IMR-90 (cell line): ENCODE data around the gene TMEM60. TPM values are rescaled to one million over a fixed set of nuclear protein-coding genes. Genes with fewer than 3 reads are reported as not detected.
A peak's percentile ranks its signal among the peaks of the same experiment; 100 is the strongest.

Experiments used
- ATAC-seq: fragments of 200-7000 bp; cut with Tn5 transposase; 2 replicates; pipeline ENCODE4 v1.9.1; 2020; ENCODE audit warnings: low read depth, mild to moderate bottlenecking, moderate library complexity
- BruUV-seq: library from RNA; stranded (reverse); fragments of 400-500 nt; replicated peaks from 2 replicates; lab custom pipeline; 2021; lab: Mats Ljungman, UMichigan
- CTCF ChIA-PET: fragments of 300-600 bp; formaldehyde crosslinking; extraction: SDS; loops from one replicate; lab custom pipeline; 2021; ENCODE audit warnings: antibody characterized with exemption; lab: Yijun Ruan, JAX
- POLR2A ChIA-PET: fragments of 300-600 bp; sonication (Branson Sonifier 250); formaldehyde crosslinking; loops from one replicate; lab custom pipeline; 2022; ENCODE audit warnings: antibody characterized with exemption; ENCODE audit not compliant: unreplicated experiment; lab: Charles Lee
- DNase-seq: peaks from one replicate; pipeline ENCODE4 v3.0.0; 2013
- H2AFZ ChIP-seq: replicated peaks from 2 replicates; pipeline ENCODE3; 2013; ENCODE audit warnings: low read length, mild to moderate bottlenecking; ENCODE audit not compliant: poor library complexity
- H2AK5ac ChIP-seq: 2 replicates; pipeline ENCODE4 v1.6.1; 2013; ENCODE audit warnings: low read depth, low read length, inconsistent platforms
- H2AK9ac ChIP-seq: replicated peaks from 2 replicates; pipeline ENCODE3; 2013; ENCODE audit warnings: mild to moderate bottlenecking, low read depth, low read length, moderate library complexity; ENCODE audit not compliant: poor library complexity
- H2BK120ac ChIP-seq: 2 replicates; pipeline ENCODE4 v1.6.1; 2013; ENCODE audit warnings: low read depth, low read length, inconsistent platforms
- H2BK15ac ChIP-seq: 3 replicates; pipeline ENCODE4 v1.6.1; 2013; ENCODE audit warnings: low read depth, low read length, inconsistent platforms
- H2BK20ac ChIP-seq: 2 replicates; pipeline ENCODE4 v1.6.1; 2013; ENCODE audit warnings: low read depth, mild to moderate bottlenecking, inconsistent platforms, low read length, moderate library complexity
- H2BK5ac ChIP-seq: 2 replicates; pipeline ENCODE4 v1.6.1; 2013; ENCODE audit warnings: mild to moderate bottlenecking, low read depth, low read length, inconsistent platforms; ENCODE audit not compliant: poor library complexity, severe bottlenecking
- H3K14ac ChIP-seq: replicated peaks from 2 replicates; pipeline ENCODE4 v1.6.1; 2013; ENCODE audit warnings: low read depth, low read length, inconsistent platforms
- H3K18ac ChIP-seq: 2 replicates; pipeline ENCODE4 v1.6.1; 2013; ENCODE audit warnings: low read depth, low read length, control low read depth
- H3K23ac ChIP-seq: 2 replicates; pipeline ENCODE4 v1.6.1; 2013; ENCODE audit warnings: low read depth, low read length, inconsistent platforms
- H3K27ac ChIP-seq: 2 replicates; pipeline ENCODE4 v1.5.1; 2013; ENCODE audit warnings: mild to moderate bottlenecking, control low read depth, low read length; ENCODE audit not compliant: insufficient read depth
- H3K27me3 ChIP-seq: 2 replicates; pipeline ENCODE4 v1.6.1; 2013; ENCODE audit warnings: low read length; ENCODE audit not compliant: control insufficient read depth, insufficient read depth
- H3K36me3 ChIP-seq: 2 replicates; pipeline ENCODE4 v1.6.1; 2013; ENCODE audit warnings: low read length, mixed read lengths; ENCODE audit not compliant: control insufficient read depth, insufficient read depth
- H3K4ac ChIP-seq: 2 replicates; pipeline ENCODE4 v1.6.1; 2013; ENCODE audit warnings: low read depth, low read length, inconsistent platforms
- H3K4me1 ChIP-seq: 2 replicates; pipeline ENCODE4 v1.6.1; 2013; ENCODE audit warnings: low read length, mixed read lengths; ENCODE audit not compliant: control insufficient read depth, insufficient read depth
- H3K4me2 ChIP-seq: 2 replicates; pipeline ENCODE4 v1.6.1; 2013; ENCODE audit warnings: low read depth, mild to moderate bottlenecking, control low read depth, low read length, moderate library complexity
- H3K4me3 ChIP-seq: 2 replicates; pipeline ENCODE4 v1.5.1; 2013; ENCODE audit warnings: low read depth, mild to moderate bottlenecking, control low read depth, low read length, moderate library complexity; ENCODE audit not compliant: insufficient read depth
- H3K56ac ChIP-seq: 2 replicates; pipeline ENCODE4 v1.6.1; 2013; ENCODE audit warnings: low read length, inconsistent platforms; ENCODE audit not compliant: insufficient read depth; ENCODE audit errors: extremely low read depth
- H3K79me1 ChIP-seq, 2 experiments: 2 replicates each; pipeline ENCODE4 v1.6.1; 2013; ENCODE audit warnings: low read length in 2 of 2, inconsistent platforms in 1 of 2, low read depth in 1 of 2
- H3K9ac ChIP-seq: 2 replicates; pipeline ENCODE4 v1.6.1; 2013; ENCODE audit warnings: low read depth, low read length, control low read depth
- H3K9me1 ChIP-seq: 2 replicates; pipeline ENCODE4 v1.6.1; 2013; ENCODE audit warnings: low read length, inconsistent platforms; ENCODE audit not compliant: insufficient read depth
- H3K9me3 ChIP-seq: 2 replicates; pipeline ENCODE4 v1.6.1; 2013; ENCODE audit warnings: low read length; ENCODE audit not compliant: control insufficient read depth, insufficient read depth
- H4K20me1 ChIP-seq: 2 replicates; pipeline ENCODE4 v1.6.1; 2013; ENCODE audit warnings: low read length, inconsistent platforms; ENCODE audit not compliant: insufficient read depth
- H4K5ac ChIP-seq: 2 replicates; pipeline ENCODE4 v1.6.1; 2013; ENCODE audit warnings: mild to moderate bottlenecking, low read depth, low read length, control low read depth
- H4K8ac ChIP-seq, 2 experiments: 2 replicates each; pipeline ENCODE4 v1.6.1; 2013; ENCODE audit warnings: low read depth in 2 of 2, low read length in 2 of 2, control low read depth in 1 of 2, inconsistent platforms in 1 of 2
- H4K91ac ChIP-seq: 2 replicates; pipeline ENCODE4 v1.6.1; 2013; ENCODE audit warnings: low read depth, low read length, inconsistent platforms; ENCODE audit not compliant: insufficient read depth
- BHLHE40 ChIP-seq: fragments of 150-350 bp; IDR thresholded peaks from 2 replicates; pipeline ENCODE4 v1.6.1; 2016; ENCODE audit warnings: mild to moderate bottlenecking, low read depth, low read length
- CEBPB ChIP-seq: IDR thresholded peaks from 2 replicates; pipeline ENCODE4 v1.6.1; 2012; ENCODE audit warnings: low read depth, low read length, improper control_type of control experiment
- FOS ChIP-seq: fragments of 150-350 bp; IDR thresholded peaks from 2 replicates; pipeline ENCODE4 v1.6.1; 2016; ENCODE audit warnings: low read depth, low read length
- MXI1 ChIP-seq: IDR thresholded peaks from 2 replicates; pipeline ENCODE4 v1.6.1; 2012; ENCODE audit warnings: low read depth, mild to moderate bottlenecking, low read length, moderate library complexity, borderline replicate concordance
- NFE2L2 ChIP-seq: fragments of 150-350 bp; IDR thresholded peaks from 2 replicates; pipeline ENCODE4 v1.6.1; 2016; ENCODE audit warnings: low read depth, mild to moderate bottlenecking, low read length
- POLR2A ChIP-seq: IDR thresholded peaks from 2 replicates; pipeline ENCODE4 v1.6.1; 2012; ENCODE audit warnings: mild to moderate bottlenecking, low read depth, low read length
- RAD21 ChIP-seq: IDR thresholded peaks from 2 replicates; pipeline ENCODE4 v1.6.1; 2012; ENCODE audit warnings: low read length, improper control_type of control experiment
- RCOR1 ChIP-seq: IDR thresholded peaks from 2 replicates; pipeline ENCODE4 v1.6.1; 2012; ENCODE audit warnings: mild to moderate bottlenecking, low read length, improper control_type of control experiment; ENCODE audit not compliant: insufficient replicate concordance
- RFX5 ChIP-seq: IDR thresholded peaks from 2 replicates; pipeline ENCODE4 v1.8.0; 2012; ENCODE audit warnings: low read depth, mild to moderate bottlenecking, low read length, moderate library complexity
- SMC3 ChIP-seq: fragments of 150-350 bp; IDR thresholded peaks from 2 replicates; pipeline ENCODE4 v1.6.1; 2016; ENCODE audit warnings: low read depth, mild to moderate bottlenecking, antibody characterized with exemption, low read length, moderate library complexity
- WGBS, 2 experiments: methylation state at CpG; one replicate each; pipeline versions ENCODE4 v1.1.5 to v1.1.7; 2013; ENCODE audit warnings: missing lambda C conversion rate in 2 of 2; ENCODE audit not compliant: insufficient read length in 1 of 2; ENCODE audit errors: extremely low coverage in 2 of 2; 5-methylcytosine and 5-hydroxymethylcytosine counted together
- dilution Hi-C: fragments of 300-500 bp; cut with HindIII; formaldehyde crosslinking; loops from one replicate; pipeline ENCODE4 v1.14.3; 2018; ENCODE audit warnings: low sequenced_read_pairs; ENCODE audit not compliant: unreplicated experiment
- in situ Hi-C: fragments of 300-500 bp; cut with MboI; formaldehyde crosslinking; loops from 3 replicates; pipeline ENCODE4 v1.14.3; 2019; ENCODE audit warnings: low sequenced_read_pairs, inconsistent platforms, mixed read lengths
- intact Hi-C: fragments of 100-400 bp; cut with micrococcal nuclease; formaldehyde crosslinking; loops from 2 replicates; pipeline ENCODE4 v1.10.0; 2022
- polyA plus RNA-seq, 3 experiments: library from polyadenylated mRNA; depleted of rRNA; stranded (reverse); fragments of >200 nt; gene quantifications; 2 replicates each; pipeline ENCODE4 v1.2.3, GENCODE V29; 2012; ENCODE audit warnings: low replicate concordance in 1 of 3
- total RNA-seq: library from RNA; depleted of rRNA; stranded (reverse); fragments of >200 nt; gene quantifications from 2 replicates; pipeline ENCODE4 v1.2.3, GENCODE V29; 2012
- TF ChIP-seq, protein P1 (sequence below): fragments of 150-350 bp; IDR thresholded peaks from 2 replicates; pipeline ENCODE4 v1.6.1; 2016; ENCODE audit warnings: low read depth, mild to moderate bottlenecking, low read length, moderate library complexity, borderline replicate concordance
- TF ChIP-seq, protein P2 (sequence below): fragments of 150-350 bp; IDR thresholded peaks from 2 replicates; pipeline ENCODE4 v1.6.1; 2017; ENCODE audit warnings: mild to moderate bottlenecking, antibody characterized with exemption, low read length, low read depth

The TMEM60 gene
- total and polyA plus RNA-seq, 2 of the 4 experiments (the other 2 are of a cell fraction) = 9.9 to 17.2 TPM

DNA sequence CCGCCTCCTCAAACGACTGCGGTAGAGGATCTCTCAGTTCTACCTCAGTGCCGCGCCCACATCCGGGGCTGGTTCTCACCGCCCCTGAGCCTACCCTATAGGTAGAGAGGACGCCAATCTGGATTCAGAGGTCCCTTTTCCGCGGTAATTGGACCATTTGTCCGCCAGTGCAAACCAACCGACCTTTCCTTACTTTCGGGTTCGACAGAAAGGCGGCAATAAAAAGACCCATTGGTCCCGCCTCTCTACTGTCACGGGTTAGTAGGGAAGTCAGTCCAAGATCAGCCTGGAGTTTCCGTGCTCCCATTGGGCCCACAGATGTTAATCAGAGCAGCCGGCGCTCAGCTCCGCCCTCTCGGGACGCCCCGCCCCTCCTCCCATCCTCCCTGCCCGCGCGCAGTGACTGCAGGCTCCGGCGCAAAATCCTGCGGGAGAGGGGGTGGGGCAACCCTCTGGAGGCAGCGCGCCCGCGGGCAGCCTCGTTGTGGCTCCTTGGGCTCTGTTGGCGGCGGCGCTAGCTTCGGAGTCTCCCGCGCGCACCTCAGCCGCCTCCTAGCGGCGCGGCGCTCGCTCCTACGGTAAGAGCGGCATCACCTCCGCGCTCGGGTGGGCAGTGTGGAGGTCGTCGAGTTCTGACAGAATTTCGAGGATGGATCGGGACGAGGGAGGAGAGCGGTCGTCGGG lies at the start of gene TMEM60, which contains the start of gene PHTF2 (continued):
- peak; percentile 59; the same call in 1 of the 2 replicates for TF ChIP-seq MXI1
- TF ChIP-seq, protein P1, sequence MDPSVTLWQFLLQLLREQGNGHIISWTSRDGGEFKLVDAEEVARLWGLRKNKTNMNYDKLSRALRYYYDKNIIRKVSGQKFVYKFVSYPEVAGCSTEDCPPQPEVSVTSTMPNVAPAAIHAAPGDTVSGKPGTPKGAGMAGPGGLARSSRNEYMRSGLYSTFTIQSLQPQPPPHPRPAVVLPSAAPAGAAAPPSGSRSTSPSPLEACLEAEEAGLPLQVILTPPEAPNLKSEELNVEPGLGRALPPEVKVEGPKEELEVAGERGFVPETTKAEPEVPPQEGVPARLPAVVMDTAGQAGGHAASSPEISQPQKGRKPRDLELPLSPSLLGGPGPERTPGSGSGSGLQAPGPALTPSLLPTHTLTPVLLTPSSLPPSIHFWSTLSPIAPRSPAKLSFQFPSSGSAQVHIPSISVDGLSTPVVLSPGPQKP = no peak

DNA sequence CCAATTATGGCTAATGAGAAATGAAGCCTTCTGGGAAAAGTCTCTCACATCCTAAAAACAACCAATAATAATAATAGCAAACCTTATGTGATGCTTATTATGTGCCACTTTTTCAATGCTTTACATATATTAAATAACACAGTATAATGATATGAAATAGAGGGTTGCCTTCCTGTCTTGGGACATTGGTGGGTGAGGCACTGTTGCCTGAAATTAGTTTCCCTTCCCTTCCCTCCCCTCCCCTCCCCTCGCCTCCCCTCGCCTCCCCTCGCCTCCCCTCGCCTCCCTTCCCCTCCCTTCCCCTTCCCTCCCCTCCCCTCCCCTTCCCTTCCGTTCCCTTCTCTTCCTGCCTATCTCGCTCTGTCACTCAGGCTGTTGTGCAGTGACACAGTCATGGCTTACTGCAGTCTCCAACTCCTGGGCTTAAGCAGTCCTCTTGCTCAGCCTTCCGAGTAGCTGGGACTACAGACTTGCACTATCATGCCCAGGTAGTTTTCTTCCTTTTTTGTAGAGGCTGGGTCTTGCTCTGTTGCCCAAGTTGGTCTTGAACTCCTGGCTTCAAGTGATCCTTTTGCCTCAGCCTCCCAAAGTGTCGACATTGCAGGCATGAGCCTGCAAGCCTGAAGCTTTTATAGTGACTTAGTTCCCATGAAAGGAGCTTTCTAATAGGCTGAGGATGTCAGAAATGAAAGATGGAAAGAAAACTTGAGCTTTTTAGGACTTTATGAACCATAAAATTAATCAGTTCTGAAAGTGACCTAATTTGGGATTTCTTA lies 48.3 kb upstream of the TMEM60 start:
- Histone ChIP-seq H3K56ac (no peak overlapping the region), H3K27me3 (no peaks in the 10 kb centered on the region), H3K18ac (no peak overlapping the region), H3K4me2 (no peak overlapping the region), H4K5ac (no peak overlapping the region), H3K36me3 (no peaks in the 10 kb centered on the region), H4K8ac (no peak overlapping the region), H3K9ac (no peak overlapping the region), H3K4me3 (no peak overlapping the region), H3K79me1 (peaks cover 4 to 10% of the 10 kb centered on the region in 2 experiments), H2BK5ac (no peak overlapping the region), H3K9me1 (no peaks in the 10 kb centered on the region), H4K20me1 (no peaks in the 10 kb centered on the region), H3K23ac (no peak overlapping the region), H3K4ac (no peak overlapping the region), H2AK9ac (no peak overlapping the region), H2BK20ac (no peak overlapping the region), H4K91ac (no peak overlapping the region), H3K4me1 (no peaks in the 10 kb centered on the region), H2BK120ac (no peak overlapping the region), H2AFZ (no peak overlapping the region), H3K14ac (no peak overlapping the region), H3K27ac (no peak overlapping the region), H3K9me3 (no peaks in the 10 kb centered on the region), H2BK15ac (no peak overlapping the region), H2AK5ac (no peak overlapping the region)
- in situ Hi-C loops (no loop called here), dilution Hi-C loops (no loop called here), intact Hi-C loops (no loop called here)
- ATAC-seq (no peak), DNase-seq (no peak)
- BruUV-seq = no TSS peak
- ChIA-PET POLR2A (interaction anchor here (0.5 kb wide), 1 partner anchor 17 kb away, joined by 12 read pairs; no protein-coding TSS in a partner anchor), CTCF (no interaction called here)
- WGBS, 2 experiments = no CpG with 5 or more reads among the region's 8 CpGs
- TF ChIP-seq NFE2L2 = no peak
- TF ChIP-seq RFX5 = no peak
- no peak for TF ChIP-seq CEBPB
- no peak for TF ChIP-seq MXI1
- no peak for TF ChIP-seq SMC3
- TF ChIP-seq, protein P2, sequence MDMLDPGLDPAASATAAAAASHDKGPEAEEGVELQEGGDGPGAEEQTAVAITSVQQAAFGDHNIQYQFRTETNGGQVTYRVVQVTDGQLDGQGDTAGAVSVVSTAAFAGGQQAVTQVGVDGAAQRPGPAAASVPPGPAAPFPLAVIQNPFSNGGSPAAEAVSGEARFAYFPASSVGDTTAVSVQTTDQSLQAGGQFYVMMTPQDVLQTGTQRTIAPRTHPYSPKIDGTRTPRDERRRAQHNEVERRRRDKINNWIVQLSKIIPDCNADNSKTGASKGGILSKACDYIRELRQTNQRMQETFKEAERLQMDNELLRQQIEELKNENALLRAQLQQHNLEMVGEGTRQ = no peak
- TF ChIP-seq POLR2A = no peak
- no peak for TF ChIP-seq RAD21
- TF ChIP-seq, protein P1 = no peak
- no peak for TF ChIP-seq RCOR1
- TF ChIP-seq FOS = no peak
- TF ChIP-seq BHLHE40 = no peak
